HEK293 (cell line): ENCODE results near the gene FCGR3A.
"Not testable (repeated sequence)": the region's sequence is repeated elsewhere in the genome, so short reads cannot be mapped to it uniquely, and the experiment has no call there.

Experiments
- CTCF ChIP-seq: fragments of 450-650 bp; formaldehyde crosslinking; IDR thresholded peaks from 2 replicates; pipeline ENCODE4 v1.5.1; 2016; ENCODE audit warnings: missing biosample characterization, missing genetic modification characterization
- PBX3 ChIP-seq: sonication (generic); formaldehyde crosslinking; IDR thresholded peaks from 2 replicates; pipeline ENCODE4 v1.8.1; 2022; ENCODE audit warnings: mild to moderate bottlenecking, moderate library complexity, missing genetic modification reagents
- ZBTB17 ChIP-seq: fragments of 450-650 bp; formaldehyde crosslinking; IDR thresholded peaks from 2 replicates; pipeline ENCODE4 v1.5.1; 2016; ENCODE audit warnings: missing biosample characterization, missing genetic modification characterization
- ZNF530 ChIP-seq: fragments of 450-650 bp; formaldehyde crosslinking; IDR thresholded peaks from 2 replicates; pipeline ENCODE4 v1.5.1; 2016; ENCODE audit warnings: low read depth, missing biosample characterization, missing genetic modification characterization

DNA sequence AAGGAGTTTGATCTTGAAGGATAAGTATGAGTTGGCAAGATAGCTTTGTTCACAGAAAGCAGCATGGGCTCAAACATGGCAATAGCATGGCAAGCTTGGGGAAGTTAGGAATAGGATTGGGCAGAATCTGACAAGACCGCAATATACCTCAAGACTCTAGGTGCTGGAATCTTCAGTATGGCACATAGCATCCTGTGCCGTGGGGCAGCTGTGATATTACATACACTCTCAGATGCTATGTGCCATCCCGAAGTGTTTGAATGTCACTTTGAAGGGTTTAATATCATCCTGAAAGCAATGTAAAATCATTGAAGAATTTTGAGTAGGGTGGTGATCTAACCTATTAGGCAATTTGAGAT lies 17.0 kb upstream of the FCGR3A start:
- not testable (repeated sequence) for TF ChIP-seq CTCF (tag by site-specific recombination); ZNF530 (tag by site-specific recombination); PBX3 (CRISPR knock-in tag); ZBTB17 (tag by site-specific recombination)
